Measurements from ENCODE around the gene DHRS12.

DHRS12 gene

GRCh38 chr13:51803422-51804294 lies at the start of gene DHRS12:
Gene DHRS12 (minus strand): TSS chr13:51804163. CDS start chr13:51799659, 4,504 bp downstream.
- DNase-seq (ENCODE audit: low spot score), result peak; percentile 90

GRCh38 chr13:51849145-51850101 lies 45.5 kb upstream of the DHRS12 start:
- no peak for DNase-seq (ENCODE audit: low spot score)

- no peak for DNase-seq (ENCODE audit: low spot score)
Observed at GRCh38 chr13:51848674-51849073, 44.7 kb upstream of the DHRS12 start.

GRCh38 chr13:51846756-51847155 lies 42.8 kb upstream of the DHRS12 start:
- DNase-seq (ENCODE audit: low spot score), result no peak

GRCh38 chr13:51845574-51846318 lies 41.8 kb upstream of the DHRS12 start:
- no peak for DNase-seq (ENCODE audit: low spot score)

GRCh38 chr13:51844862-51845573 lies 41.1 kb upstream of the DHRS12 start, which contains the start of gene TMEM272:
Gene TMEM272 (minus strand): TSS chr13:51845177. CDS start chr13:51838530, 6,647 bp downstream.
- peak; percentile 30 for DNase-seq (ENCODE audit: low spot score)

GRCh38 chr13:51843529-51843928 lies 39.6 kb upstream of the DHRS12 start:
- DNase-seq (ENCODE audit: low spot score), result no peak

- DNase-seq (ENCODE audit: low spot score), result no peak
Observed at GRCh38 chr13:51841732-51842131, 37.8 kb upstream of the DHRS12 start.

- no peak for DNase-seq (ENCODE audit: low spot score)
Observed at GRCh38 chr13:51840917-51841316, 37.0 kb upstream of the DHRS12 start.

- DNase-seq (ENCODE audit: low spot score), result no peak
Observed at GRCh38 chr13:51839711-51840540, 36.0 kb upstream of the DHRS12 start.

- no peak for DNase-seq (ENCODE audit: low spot score)
Observed at GRCh38 chr13:51838240-51838846, 34.4 kb upstream of the DHRS12 start.

- DNase-seq (ENCODE audit: low spot score), result no peak
Observed at GRCh38 chr13:51837016-51837415, 33.1 kb upstream of the DHRS12 start.

GRCh38 chr13:51834581-51835171 lies 30.7 kb upstream of the DHRS12 start:
- DNase-seq (ENCODE audit: low spot score), result no peak

GRCh38 chr13:51833980-51834379 lies 30.0 kb upstream of the DHRS12 start:
- no peak for DNase-seq (ENCODE audit: low spot score)

GRCh38 chr13:51832471-51833152 lies 28.6 kb upstream of the DHRS12 start:
- peak; percentile 39 for DNase-seq (ENCODE audit: low spot score)

- DNase-seq (ENCODE audit: low spot score), result no peak
Observed at GRCh38 chr13:51831519-51831918, 27.6 kb upstream of the DHRS12 start.

- DNase-seq (ENCODE audit: low spot score), result no peak
Observed at GRCh38 chr13:51829568-51829899, 25.6 kb upstream of the DHRS12 start.

- DNase-seq (ENCODE audit: low spot score), result no peak
Observed at GRCh38 chr13:51828730-51829567, 25.0 kb upstream of the DHRS12 start.

Measured in pons (tissue), 1 donor.